Activated naive CD4-positive, alpha-beta T cell treated with Interleukin-2 at 50 U/mL for 16 hours (primary cell): ENCODE measurements around the gene PTRHD1.

Experiments used
- DNase-seq: peaks from one replicate; pipeline ENCODE4 v3.0.0-alpha.2; 2020

PTRHD1 gene

DNA sequence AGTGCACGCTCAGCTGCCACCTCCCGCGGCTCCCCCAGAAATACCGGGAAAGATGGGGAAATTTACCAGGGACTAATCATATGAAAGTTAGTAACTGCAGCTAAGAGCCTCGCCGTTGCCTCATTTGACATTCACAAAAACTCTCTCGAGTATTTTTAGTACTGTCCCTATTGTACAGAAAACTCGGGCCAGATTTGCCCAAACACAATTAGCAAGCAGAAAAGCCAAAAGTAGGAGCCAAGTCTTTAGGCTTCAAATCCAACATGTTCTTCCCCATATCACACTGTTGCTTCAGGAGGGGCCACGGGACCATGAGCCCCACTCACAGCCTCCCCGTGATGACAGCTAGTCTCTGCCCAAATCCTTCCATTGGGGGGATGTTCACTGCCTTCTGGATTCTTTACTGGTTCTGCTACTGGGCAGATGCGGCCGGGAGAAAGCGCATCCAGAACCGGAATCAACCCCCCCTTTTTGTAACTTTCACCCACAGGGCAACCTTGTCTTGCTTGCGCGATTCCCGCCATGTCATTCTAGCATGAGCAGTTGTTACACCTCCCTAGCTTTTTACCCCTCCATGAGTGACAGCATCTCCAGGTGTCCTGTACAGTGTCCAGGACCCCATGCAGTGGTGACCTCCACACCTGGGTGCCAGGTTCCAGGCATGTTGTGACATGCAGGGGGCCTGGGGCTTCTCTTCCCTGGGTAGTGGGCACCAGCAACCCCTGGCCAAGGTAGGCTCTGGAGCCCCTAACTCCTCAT is 35.2 kb upstream of the PTRHD1 start:
- DNase-seq = no peak

- peak; percentile 74 for DNase-seq
These were observed 34.4 kb upstream of the PTRHD1 start for GRCh38 chr2:24827321-24828237.

DNA sequence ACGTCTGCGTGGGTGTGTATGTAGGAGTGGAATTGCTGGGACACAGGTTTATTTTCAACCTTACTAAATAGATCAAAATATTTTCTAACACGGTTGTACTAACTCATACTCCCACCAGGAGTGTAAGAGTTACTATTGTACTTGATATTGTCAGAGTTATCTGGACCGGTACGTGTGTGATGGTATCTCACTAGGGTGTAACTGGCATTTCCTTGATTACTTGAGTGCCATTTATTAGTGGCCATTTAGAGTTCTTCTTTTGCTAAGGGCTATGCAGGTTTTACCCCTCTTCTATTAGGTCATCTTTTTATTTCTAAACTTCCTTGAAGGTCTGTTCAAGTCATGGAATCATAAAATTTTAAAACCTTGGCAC is 33.6 kb upstream of the PTRHD1 start:
- DNase-seq = no peak

- DNase-seq = no peak
These were observed 32.9 kb upstream of the PTRHD1 start for GRCh38 chr2:24825883-24826772.

DNA sequence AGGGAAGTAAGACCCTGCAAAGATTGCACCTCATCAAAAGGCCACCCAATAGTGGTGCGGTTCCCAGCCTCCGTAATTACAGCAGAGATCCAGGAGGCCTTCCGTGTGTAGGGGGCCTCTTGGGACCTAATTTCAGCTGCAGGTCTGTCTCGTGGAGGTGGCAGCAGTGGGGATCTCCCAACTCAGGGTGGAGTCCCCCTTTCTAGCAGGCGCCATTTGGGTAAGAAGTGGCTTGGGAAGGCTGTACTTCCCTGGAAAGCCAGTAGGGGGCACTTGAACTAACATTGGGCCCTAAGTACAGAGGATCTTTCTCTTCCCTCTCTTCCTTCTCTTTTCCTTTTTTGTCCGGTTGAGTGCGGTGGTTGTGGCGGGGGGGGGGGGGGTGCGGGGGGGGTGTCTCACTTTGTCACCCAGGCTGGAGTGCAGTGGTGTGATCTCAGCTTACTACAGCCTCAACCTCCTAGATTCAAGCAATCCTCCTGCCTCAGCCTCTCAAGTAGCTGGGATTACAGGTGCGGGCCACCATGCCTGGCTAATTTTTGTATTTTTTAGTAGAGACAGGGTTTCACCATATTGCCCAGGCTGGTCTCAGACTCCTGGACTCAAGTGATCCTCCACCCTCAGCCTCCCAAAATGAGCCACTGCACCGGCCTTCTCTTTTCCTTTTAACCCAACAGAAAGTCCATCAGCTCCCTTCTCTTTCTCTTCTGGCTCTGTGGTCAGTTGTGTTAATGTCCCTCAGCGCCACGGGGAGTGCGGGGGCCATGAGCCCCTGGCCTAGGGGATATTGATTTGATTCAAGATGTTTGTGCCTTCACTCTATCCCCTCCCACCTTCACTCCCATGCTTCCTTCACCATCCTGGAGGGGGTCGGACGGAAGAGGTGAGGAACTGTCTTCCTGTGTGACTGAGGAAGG is 32.0 kb upstream of the PTRHD1 start:
- peak; percentile 27 for DNase-seq

DNA sequence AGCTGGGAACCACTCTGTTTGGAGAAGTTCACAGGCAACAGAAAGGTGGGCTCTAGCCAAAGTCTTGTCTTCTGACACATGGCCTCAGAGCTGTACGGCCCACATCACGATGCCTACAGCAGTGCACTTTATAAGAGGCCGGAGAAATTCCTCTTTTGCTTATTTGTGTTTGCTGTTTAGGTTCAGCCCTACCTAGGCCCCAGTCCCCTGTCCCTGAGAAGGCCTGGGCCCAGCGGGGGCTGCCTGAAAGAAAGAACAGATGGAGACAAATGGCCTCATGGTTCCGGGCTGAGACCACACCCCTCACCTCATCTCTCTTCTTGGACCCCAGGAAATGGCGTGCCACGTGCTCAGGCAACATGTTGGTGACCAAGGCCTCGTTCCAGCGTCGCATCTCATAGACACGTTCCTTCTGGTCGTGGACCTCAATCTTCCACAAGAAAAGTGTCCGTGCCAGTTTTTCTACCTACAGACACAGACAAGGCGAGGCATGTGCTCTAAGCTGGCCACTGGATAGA is 30.9 kb upstream of the PTRHD1 start:
- DNase-seq = no peak

- no peak for DNase-seq
These were observed 29.0 kb upstream of the PTRHD1 start for GRCh38 chr2:24822049-24822706.

DNA sequence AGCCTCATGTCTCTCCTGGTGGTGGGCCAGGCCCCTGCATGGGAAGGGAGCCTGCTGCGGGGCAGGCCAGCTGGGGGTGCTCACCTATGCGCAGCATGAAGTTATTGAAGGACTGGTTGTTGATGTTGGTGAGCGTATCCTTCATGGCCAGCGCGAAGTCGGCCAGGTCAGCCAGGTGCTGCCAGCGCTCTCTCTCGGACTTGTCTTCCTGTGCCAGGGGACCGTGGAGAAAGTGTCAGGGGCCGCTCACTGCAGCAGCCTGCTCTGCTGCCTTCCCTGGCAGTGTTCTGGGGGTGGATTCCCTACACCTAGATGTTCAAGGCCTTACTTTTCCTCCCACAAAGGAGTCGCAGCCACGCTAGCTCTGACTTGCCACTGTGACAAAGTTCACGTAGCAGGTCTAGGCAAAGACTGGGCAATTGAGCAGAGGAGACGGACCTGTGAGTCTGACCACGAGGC is 28.3 kb upstream of the PTRHD1 start:
- no peak for DNase-seq

DNA sequence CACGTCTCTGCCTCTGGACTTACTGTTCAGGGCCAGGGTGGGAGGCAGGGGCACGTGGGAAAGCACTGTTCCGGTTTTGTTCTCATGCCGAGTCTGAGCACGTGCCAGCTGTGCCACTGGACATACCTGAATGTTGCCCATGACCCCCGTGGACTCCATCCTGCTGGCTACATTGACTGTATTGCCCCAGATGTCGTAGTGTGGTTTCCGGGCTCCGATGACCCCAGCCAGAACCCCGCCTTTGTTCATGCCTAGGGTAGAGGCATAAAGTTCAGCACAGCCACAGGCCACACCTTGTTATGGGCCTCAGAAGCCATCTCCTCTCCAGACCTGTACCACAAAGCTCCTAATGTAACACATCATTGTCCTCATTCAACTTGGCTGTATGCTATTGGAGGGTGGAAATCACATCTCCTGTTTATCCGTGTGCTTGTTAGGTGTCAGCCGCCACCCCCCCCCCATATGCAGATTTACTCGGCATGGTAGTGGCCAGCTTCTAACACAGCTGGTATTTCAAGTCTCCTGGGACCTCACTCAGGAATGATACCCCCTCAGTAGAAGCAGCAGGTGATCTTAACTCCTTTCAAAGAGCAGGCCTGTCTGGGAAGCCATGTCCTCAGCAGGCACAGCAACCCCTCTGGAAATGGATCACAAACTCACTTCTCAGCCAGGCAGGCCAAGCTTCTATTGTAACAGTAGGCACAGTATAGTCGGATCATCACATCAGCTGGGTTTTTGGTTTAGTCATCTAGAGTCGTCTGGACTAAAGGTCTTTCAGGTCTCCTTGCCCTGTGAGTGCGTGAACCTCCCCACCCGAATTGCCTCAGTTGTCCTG is 27.6 kb upstream of the PTRHD1 start:
- no peak for DNase-seq

- DNase-seq = no peak
These were observed 27.0 kb upstream of the PTRHD1 start for GRCh38 chr2:24820175-24820513.

DNA sequence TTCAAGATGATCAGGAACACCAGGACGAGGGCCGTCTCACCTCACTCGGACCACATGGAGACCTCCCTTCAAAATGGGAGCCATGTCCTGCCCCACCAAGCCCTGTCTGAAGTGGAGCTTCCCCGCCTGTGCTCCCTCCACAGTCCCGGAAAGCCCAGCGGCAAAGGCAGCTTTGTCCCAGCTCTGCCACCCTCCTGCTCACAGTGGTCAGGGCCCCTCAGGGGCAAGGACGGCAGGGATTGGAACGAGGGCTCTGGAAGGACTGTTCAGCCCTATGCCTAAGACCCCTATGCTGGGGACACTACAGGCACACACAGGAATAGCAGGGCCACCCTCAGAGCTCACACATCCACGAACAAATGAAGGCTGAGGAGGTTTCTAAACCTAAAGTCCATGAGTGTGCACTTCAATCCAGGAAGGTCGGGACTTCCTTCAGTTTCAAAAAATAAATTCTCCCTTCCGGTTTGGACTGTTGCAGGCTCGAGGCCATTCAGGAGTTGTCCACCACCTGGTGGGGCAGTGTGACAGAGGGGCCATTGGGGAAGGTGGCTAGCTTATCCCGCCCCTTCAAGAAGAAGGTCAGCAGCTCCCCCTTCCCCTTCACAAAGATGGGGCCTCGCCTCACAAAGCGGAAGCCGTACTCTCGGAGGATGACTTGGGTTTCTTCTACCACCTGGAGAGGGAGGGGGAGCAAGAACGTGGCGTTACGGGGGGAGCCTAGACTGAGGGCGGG is 26.4 kb upstream of the PTRHD1 start:
- no peak for DNase-seq

- no peak for DNase-seq
These were observed 25.6 kb upstream of the PTRHD1 start for GRCh38 chr2:24818721-24819167.

DNA sequence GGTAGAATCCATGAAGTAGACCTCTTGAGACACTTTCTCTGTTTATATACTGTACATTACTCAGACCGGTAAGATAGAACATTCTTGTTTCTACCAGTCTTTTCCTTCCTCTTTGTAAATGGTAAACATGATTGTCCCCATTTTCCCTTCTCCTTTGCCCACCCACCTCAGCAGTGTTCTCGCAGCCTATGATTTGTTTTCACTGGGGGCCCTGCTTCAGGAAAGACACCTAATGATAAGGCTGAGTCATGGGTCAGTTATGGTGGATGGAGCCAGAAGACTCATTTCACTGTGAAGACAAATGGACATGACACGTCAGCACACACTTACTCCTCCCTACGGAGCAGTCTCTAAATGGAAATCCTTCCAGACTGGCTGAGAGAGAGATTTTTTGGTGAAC is 23.7 kb upstream of the PTRHD1 start:
- DNase-seq = no peak

- no peak for DNase-seq
These were observed 23.2 kb upstream of the PTRHD1 start for GRCh38 chr2:24816404-24816803.

- DNase-seq = no peak
These were observed 22.0 kb upstream of the PTRHD1 start for GRCh38 chr2:24815171-24815570.

DNA sequence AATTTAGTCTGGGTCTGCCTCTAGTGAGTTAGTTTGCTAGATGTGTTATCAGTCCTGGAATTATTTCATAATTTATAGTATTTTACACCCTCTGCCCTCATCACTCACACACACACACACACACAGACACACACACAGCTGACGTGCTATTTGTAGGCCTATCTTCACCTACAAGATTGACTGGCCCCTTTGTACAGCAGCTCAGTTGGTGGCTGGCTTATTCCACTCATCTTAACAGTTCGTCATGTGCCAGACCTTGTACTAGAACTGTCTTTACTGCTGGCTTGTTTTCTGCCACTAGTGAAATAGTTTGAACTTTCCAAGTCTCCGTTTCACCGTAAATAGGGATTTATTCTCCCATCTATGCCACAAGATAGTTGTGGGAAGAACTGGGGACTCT is 21.3 kb upstream of the PTRHD1 start:
- no peak for DNase-seq

DNA sequence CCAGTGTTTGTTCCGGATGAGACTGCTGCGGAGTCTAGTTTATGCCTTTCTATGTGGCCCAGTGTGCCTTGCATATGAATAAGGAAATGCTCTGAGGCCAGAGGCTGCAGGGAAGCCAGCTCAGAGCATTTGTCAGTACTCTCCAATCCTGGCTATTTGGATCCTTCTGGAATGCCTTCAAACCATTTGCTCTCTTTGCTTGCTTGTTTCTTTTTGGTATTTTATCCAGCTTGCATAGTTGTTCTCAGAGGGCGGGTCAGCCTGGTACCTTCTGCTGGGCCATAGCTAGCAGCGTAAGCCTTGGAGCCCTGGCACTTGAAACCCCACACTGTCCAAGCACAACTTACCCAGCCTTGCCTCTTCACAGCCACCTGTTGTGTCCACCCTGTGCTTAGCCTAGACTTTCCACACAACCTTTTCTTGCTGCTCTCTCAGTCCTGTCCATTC is 20.5 kb upstream of the PTRHD1 start:
- no peak for DNase-seq

GRCh38 chr2:24809316-24810007 is 16.3 kb upstream of the PTRHD1 start:
- DNase-seq = no peak

DNA sequence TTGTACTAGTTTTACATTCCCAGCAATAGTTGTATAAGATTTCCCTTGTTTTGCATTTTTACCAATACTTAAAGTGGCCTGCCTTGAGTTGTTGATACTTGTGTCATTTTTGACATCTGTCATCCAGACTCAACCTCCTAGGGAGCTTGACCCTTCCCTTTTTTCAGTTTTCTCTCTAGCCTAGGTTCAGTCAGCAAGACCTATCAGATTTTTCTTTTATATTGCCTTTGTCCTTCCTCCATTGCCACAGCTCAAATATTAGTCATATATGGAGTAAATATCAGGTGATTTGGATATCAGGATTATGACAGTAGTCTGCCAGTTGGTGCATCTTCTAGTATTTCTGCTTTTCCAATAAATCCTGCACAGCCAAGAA is 13.5 kb upstream of the PTRHD1 start:
- DNase-seq = no peak
